HG02763 (cell line): Measurements from ENCODE around the gene MIOS.

Source experiments
- ATAC-seq: cut with Tn5 transposase; IDR thresholded peaks from one replicate; pipeline ENCODE4 v1.9.1; 2021; ENCODE audit warnings: mild to moderate bottlenecking, moderate library complexity; ENCODE audit not compliant: unreplicated experiment

Gene MIOS

GRCh38 chr7:7566651-7567611 lies at the start of gene MIOS:
MIOS (plus strand) TSS chr7:7566884; CDS start chr7:7572476, 5,592 bp downstream.
- peak; percentile 75 for ATAC-seq

- ATAC-seq, result no peak
Measured at GRCh38 chr7:7517754-7518153, 48.9 kb upstream of the MIOS start.

GRCh38 chr7:7519056-7519455 lies 47.6 kb upstream of the MIOS start:
- no peak for ATAC-seq

- ATAC-seq, result no peak
Measured at GRCh38 chr7:7519528-7519927, 47.2 kb upstream of the MIOS start.

GRCh38 chr7:7521259-7521658 lies 45.4 kb upstream of the MIOS start:
- ATAC-seq, result no peak

GRCh38 chr7:7522421-7522820 lies 44.3 kb upstream of the MIOS start:
- ATAC-seq, result no peak

- no peak for ATAC-seq
Measured at GRCh38 chr7:7524121-7524520, 42.6 kb upstream of the MIOS start.

- no peak for ATAC-seq
Measured at GRCh38 chr7:7526006-7526405, 40.7 kb upstream of the MIOS start.

GRCh38 chr7:7527047-7527446 lies 39.6 kb upstream of the MIOS start:
- no peak for ATAC-seq

- ATAC-seq, result no peak
Measured at GRCh38 chr7:7529328-7529727, 37.4 kb upstream of the MIOS start.

- no peak for ATAC-seq
Measured at GRCh38 chr7:7533831-7534430, 32.8 kb upstream of the MIOS start.

- ATAC-seq, result no peak
Measured at GRCh38 chr7:7535691-7536090, 31.0 kb upstream of the MIOS start, which contains the start of gene COL28A1. COL28A1 (minus strand) TSS chr7:7535873; CDS start chr7:7532875, 2,998 bp downstream.

- ATAC-seq, result no peak
Measured at GRCh38 chr7:7536396-7537019, 30.2 kb upstream of the MIOS start.

GRCh38 chr7:7537711-7538110 lies 29.0 kb upstream of the MIOS start:
- ATAC-seq, result no peak

- ATAC-seq, result no peak
Measured at GRCh38 chr7:7539152-7539551, 27.5 kb upstream of the MIOS start.

- ATAC-seq, result no peak
Measured at GRCh38 chr7:7539711-7540110, 27.0 kb upstream of the MIOS start.

- no peak for ATAC-seq
Measured at GRCh38 chr7:7542251-7542835, 24.3 kb upstream of the MIOS start.

- no peak for ATAC-seq
Measured at GRCh38 chr7:7548407-7548806, 18.3 kb upstream of the MIOS start.

- ATAC-seq, result no peak
Measured at GRCh38 chr7:7550663-7551062, 16.0 kb upstream of the MIOS start.

GRCh38 chr7:7552199-7552598 lies 14.5 kb upstream of the MIOS start:
- ATAC-seq, result no peak

GRCh38 chr7:7553386-7553785 lies 13.3 kb upstream of the MIOS start:
- ATAC-seq, result no peak
